GM18870 (cell line): Measurements from ENCODE around the gene ZNF500.

Experiments used
- ATAC-seq: cut with Tn5 transposase; IDR thresholded peaks from one replicate; pipeline ENCODE4 v1.9.1; 2021; ENCODE audit warnings: moderate library complexity; ENCODE audit not compliant: unreplicated experiment

The ZNF500 gene

DNA sequence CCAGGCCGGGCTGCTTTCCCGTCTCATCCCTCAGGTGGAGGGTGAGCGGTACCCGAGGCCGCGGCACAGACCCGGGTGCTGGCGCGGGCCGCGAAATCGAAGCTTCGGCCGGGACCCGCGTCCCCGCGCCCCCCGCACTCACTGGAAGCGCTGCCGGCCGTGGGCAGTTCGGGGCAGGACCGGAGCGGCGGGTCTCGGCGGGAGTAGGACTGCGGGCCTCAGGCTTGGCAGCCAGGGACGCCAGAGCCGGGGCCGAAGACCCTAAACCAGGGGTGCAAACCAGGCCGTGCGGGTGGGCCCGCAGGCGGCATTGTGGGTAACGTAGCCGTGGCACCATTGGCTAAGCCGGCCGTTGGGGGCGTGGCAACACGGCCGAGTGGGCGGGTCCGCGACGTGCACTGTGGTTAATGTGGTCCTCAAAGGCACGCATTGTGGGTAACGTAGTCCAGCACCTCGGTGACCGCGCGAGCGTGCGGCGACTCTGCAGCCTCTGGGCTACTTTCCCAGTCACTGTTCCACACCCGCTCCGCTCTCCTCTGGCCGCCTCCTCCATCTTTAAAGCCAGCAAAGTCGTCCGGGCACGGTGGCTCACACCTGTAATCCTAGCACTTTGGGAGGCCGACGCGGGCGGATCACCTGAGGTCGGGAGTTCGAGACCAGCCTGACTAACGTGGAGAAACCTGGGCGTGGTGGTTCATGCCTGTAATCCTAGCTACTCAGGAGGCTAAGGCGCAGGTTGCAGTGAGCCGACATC is at the start of gene ZNF500:
Gene ZNF500, minus strand, starts transcription at position 288 of the 754 bp plus-strand sequence. CDS start 1,184 bp downstream, outside the sequence.
- peak; percentile 77 for ATAC-seq

DNA sequence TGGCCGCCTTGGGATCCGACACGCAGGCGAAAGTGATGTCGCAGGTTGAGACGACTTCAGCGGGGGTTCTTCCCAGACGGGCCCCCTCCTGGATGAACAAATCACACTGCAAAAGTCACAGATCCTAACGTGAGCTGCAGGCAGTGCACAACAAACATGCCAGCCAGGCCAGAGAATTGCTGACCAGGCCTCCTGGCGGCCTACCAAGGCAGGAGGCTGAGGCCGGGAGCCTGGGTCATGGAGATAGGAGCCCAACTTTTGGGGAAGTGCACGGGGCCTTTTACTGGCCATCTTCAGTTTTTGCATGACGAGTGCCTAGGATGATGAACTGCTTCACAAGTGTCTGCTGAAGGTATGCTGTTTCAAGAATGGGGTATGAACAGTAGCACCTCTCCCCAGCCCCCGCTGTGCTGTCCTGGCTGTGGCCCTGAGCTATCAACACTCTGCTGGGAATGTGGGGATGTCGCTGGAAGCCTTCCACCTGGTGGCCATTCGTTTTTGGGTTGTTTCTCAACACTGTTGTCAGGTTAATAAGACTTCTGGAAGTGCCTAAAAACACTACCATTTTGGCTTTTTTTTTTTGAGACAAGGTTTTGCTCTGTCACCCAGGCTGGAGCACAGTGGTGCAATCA is 47.7 kb upstream of the ZNF500 start:
- ATAC-seq, result no peak

DNA sequence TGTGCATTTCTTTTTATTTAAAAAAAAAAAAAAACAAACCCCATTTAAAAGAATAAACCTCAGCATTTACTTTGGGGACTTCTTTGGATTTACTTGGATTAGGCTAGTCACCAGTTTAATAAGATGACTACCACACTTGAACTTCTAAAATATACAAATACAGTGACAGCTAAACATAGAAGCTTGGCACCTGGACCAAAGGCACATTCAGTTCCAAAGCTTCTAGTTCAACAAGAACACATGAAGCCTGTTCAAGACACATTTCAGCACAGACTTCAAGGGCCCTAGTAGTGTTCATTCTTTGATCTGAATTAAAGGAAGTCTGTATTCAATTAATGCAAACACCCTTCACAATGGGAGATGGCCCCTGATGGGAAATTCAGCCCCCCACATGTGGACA is 47.1 kb upstream of the ZNF500 start:
- ATAC-seq, result no peak

DNA sequence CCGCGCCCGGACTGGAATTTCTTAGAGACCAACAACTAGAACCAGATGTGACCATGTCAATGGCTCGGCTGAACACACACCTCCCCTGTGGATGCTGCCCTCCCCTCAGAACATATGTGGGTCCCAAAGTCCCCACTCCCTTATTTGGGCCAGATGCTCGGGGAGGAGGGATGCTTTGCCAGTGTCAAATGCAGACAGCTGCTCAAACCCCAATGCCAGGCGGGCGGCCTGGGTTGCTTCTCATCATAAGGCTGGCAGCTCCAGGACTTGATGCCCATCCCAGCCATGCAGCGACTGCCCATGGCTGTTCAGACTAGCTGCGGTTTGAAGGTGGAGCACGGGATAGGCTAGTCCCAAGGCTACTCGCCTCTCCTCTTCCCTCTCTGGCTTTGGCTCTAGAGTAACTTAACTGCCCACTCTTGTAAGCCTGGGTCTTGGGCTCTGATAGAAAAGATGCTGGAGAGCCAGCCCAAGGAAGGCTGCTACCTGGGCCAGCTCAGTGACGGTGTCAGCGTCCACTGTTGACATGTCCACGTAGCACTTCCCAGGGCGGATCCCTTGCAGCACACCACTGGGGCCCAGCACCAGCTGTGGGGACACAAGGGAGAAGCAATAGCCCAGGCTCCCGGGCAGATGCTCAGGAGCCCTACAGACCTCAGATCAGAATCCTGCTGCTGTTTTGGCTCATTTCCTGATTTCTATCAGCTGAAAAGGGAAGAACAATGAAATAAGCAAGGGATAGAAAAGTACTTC is 46.5 kb upstream of the ZNF500 start:
- no peak for ATAC-seq

DNA sequence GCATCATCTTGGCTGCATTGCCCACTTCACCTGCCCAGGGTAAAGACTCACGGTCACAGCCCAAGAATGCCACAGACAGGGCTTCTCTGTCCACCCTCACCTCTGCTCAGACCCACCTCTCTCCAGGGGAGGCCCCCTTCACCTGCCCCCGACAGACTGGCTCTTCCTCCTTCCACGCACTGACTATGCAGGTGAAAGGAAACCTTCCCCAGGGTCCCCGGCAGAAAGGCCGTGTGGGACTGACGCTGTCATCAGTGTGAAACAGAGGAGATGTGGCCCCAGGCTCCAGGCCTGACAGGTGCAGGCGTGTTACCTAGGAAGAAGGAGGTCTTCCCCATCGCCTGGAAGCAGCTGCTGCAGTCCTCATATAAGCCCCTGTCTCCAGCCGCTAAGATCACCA is 44.8 kb upstream of the ZNF500 start:
- no peak for ATAC-seq

DNA sequence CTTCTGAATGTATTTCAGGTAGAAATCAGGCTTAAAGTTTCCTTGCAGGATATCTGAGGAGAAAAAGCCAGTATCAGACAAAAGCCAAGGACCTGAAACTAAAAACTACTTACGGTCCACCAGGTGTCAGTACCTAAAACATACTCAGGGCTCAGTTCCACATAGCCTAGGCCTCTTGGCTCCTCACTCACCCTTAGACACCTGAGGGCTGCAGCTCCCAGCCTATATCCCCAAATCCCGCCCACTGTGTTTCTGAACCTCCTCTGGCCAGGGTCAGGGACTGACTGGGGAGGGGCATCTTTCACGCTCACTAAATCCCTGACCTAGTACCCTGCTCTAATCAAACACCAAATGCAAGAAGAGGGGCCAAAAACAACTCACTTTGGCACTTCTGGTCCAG is 44.3 kb upstream of the ZNF500 start:
- no peak for ATAC-seq

DNA sequence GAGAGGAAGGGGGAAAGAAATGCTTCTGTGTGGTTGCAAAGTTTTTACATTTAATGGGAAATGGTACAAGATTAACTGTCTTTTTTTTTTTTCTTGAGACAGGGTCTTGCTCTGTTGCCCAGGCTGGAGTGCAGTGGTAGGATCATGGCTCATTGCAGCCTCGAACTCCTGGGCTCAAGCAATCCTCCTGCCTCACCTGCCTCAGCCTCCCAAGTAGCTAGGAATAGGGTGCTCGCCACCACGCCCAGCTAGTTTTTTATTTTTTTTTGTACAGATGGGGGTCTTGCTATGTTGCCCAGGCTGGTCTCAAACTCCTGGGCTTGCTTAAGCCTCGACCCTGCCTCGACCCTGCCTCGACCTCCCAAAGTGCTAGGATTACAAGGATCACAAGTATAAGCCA is 39.3 kb upstream of the ZNF500 start:
- no peak for ATAC-seq

DNA sequence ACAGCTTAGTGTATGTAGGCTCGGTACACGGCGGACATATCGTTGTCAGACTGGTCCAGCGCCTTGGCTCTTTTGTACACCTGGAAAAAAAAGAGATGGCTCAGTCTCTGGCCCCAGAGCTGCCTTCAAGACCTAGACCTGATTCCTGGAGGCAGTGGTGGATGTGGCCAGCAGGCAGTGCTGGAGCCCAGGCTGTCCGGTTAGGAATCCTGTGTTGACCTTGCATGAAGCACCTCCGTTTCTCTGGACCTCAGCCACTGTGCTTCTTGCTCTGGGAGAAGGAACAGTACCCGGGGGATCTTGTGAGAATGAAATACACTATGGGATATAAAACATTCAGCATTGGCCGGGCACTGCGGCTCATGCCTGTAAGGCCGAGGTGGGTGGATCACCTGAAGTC is 38.3 kb upstream of the ZNF500 start:
- ATAC-seq, result no peak

DNA sequence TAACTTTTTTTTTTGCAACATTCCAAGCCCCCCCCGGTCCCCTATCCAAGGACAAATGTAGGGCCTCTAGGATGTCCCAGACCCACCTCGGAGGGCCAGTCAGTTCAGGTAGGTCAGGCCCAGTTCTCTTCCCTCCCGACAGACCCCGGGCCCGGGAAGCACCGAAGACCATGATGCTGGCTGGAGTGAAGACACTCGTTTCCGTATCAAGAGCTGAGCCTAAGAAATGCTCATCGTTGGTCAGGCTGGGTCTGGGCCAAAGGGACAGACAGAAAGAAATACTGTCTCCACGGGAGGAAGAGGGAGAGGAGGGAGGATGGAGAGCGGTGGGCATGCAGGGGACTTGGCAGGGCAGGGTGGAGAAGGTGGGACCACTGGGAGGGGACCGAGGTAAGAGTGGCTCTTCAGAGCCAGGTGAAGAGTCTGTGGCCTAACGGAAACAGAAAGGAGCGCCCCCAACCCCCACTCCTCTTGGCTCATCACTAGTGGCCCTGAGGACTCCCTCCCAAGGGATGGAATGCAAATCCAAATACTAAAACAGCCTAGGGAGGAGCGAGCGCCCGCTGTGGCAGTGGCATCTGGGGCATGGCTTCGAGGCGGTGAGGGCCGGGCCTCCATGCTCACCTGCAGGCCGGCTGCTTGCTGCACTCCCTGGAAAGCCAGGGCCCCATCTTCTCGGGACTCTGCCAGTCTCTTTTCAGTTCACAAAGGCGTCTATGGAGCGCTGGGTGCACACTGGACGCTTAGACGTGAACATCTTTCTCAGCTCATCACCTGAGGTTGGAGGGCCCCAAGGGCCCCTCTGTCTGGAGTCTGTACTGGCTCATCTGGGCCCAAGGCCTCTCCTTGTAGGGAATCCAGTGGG is 37.2 kb upstream of the ZNF500 start:
- ATAC-seq, result no peak

DNA sequence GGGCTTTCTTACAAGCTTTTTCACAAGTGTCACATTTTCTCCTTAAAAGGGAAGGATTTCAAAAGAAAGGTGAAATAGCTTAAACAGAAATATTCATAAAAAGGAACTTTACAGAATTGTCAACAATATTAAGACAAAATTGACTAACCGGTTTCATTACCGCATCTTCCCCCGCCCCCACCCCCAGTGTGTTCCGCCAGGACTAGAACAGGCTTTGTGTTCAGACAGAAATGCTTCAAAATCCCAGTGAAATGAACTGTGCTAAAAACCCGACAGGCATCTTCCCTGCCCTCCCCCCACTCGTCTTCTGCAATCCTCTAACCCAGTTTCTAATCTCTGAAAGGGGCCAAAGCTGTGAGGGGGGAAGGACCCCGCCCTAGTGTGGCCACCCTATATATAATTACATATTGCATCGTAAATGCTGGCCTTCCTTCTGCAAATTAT is 36.5 kb upstream of the ZNF500 start:
- no peak for ATAC-seq

DNA sequence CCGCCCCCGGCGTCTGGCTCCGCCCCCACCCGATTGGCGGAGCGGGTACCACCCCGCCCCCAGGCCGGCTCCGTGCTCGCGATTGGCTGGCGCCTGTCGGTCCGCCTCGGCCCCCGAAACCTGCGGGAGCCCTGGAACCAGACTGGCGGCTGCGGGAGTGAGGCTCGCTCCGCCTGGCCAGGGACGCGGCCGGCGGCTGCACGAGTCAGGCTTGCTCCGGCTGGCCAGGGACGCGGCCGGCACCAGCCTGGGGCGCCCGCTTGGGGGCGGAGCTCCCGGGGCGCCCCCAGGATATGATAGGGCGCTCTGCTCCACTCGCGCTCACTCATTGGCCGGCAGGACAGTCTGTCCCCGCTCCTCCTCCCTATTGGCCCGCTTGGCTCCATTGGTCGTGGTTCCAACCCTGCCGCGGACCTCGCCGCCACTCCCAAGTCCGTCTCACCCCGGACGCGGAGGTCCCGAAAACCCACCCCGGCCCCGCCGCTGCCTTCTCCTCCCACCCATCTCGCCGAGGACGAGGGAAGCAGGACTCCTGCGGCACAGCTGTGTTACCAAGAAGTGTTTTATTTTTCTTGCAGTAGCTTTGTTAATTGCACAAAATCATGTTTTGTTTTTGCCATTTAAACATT is 35.8 kb upstream of the ZNF500 start:
- ATAC-seq, result peak; percentile 90

DNA sequence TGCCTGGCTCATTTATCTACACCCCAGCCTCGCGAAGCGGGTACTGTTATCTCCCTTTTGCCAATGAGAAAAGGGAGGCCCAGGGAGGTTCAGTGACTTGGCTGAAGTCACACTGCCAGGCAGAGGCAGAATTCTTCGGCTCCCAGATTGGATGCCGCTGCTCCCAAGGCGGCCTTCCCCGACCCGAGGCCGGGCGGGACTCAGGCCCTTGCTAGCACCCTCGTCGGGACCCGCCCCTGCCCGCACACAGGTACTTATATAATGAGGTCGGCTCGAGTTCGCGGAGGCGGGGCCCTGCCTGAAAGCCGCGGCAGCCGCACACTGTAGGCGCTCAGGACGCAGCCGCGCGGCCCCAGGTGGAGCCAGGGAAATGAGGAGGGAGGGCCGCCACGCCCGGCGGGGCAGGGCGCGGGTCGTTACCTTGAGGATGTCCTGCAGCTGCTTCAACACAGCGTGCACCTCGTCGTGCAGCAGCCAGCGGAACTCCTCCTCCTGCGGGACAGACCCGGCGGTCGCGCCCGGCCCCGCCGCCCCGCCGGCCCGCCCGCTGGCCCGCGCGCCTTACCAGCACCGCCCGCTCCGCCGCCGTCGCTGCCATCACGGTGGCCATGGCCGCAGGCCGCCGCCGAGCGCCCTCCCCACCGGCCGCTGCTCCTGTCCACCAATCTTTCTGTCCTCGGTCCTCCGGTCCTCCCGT is 35.1 kb upstream of the ZNF500 start, which contains the start of gene ROGDI:
Gene ROGDI, minus strand, starts transcription at position 672 of the 697 bp plus-strand sequence. Its CDS starts 62 bp downstream, at position 610.
- ATAC-seq, result peak; percentile 32

DNA sequence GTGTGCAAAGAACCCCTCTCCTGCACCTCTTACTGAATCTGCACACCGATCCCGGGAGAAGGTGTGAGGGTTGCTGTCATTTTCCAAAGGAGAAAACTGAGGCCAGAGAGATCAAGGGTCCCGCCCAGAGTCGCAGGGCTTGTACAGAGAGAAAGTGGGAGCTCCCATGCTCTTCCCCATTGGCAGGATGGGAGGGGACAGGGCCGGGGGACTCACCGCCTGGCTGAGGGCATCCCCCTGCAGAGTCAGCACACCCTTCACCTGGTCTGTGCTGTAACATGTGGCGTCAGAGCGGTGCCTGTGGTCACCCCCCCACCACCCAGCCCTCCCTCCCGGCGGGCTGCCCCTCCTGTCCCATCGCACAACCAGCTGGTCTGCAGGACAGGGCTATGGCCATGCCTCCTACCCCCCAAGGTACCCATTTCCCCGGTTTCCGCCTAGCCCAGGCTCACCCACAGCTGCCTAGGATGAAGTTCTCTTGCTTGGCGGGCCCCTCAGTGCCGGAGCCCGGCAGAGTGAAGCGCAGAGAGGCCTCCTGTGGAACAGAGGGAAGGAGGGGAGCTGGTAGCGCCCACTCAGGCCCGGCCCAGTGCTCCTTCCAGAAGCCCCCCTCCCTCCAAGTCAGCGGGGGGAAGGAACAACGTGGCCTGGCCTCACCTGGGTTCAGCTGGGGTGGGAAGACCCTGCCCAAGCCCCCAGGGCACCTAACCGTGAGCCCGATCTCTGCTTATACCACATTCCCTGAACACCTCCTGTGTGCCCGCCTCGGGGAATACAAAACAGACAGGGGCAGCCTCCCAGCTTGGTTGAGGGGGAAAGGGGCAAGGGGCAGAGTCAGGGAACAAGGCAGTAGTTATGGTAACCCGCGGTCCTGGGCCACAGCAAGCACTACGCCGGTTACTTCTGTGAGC is 34.3 kb upstream of the ZNF500 start:
- no peak for ATAC-seq

DNA sequence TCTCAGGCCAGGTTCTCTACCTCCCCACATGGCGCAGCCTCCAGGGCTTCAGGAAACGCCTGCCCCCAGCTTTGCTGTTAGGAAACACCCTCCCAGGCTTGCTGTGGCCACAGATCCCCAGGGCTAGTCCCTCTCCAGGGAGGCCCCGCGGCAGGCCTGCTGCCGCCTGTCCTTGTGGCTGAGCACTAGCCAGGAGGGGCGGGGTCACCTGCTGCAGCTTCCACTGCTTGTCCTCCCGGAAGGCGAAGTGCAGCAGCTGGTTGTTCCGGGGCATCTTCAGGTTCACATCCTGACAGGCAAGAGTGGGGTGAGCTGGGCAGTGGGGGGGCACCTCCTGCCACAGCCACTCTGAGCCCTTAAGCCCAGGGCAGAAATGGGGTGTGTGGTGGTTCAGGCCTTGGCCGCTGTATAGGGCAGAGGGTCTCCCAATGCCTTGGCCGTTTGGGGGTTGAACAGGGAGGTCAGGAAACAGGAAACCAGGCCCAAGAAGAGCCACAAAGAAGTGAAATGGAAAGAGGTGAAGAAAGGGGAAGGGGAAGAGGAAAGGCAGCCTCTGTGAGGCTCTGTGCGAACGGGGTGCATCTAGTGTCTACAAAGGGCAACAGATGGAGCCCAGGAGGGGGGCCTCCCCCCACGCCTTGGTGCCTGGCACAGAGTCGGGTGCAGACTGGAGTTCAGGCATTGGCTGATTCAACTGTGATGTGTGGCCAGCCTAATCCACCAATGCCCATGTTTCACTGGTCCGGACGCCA is 33.5 kb upstream of the ZNF500 start:
- ATAC-seq, result no peak

DNA sequence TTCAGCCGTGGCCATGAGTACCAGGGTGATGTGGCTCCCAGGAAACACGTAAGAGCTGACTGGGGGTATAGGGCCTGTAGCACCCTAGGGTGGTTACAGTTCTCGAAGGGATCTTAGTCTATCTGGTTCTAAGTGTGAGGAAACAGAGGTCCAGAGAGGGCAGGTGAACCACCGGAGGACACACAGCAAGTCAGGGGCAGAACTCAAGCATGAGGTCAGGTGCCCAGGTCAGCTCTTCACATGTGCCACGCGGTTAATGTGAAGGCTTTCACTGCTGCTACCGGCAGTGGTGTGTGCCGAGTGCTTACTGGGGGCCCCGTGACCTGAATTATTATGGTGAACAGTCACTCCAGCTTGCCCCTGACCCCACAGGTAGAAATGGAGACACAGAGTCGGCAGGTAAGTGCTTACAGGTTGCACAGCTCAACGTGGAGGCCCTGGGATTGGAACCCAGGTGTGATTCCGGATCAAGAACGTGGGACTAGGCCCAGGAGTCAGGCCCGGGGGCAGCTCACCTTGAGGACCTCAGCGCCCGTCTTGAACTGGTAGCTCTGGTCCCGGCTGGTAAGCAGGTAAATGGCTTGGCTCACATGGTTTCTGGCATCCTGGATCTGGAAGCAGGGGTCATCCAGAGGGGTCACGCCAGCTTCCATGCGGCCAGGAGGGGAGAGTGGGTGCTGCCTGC is 32.4 kb upstream of the ZNF500 start:
- ATAC-seq, result no peak

DNA sequence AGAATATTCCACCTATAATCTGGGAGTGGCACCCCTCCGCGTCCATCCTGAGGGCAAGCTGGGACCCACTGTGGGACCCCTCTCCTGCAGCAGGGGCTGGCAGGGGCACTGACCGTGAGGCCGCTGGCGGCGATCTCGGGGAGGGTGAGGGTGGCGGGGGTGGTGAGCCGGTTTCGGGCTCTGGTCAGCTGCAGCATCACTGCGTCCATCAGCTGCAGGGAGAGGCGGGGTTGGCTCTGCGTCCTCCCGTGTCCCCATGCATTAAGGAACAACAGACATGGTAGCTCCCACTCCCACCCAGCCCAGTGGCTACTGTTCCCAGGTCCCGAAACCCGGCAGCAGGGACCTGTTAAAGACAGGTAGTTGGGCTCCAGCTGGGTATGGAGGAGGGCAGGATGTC is 31.5 kb upstream of the ZNF500 start:
- no peak for ATAC-seq

DNA sequence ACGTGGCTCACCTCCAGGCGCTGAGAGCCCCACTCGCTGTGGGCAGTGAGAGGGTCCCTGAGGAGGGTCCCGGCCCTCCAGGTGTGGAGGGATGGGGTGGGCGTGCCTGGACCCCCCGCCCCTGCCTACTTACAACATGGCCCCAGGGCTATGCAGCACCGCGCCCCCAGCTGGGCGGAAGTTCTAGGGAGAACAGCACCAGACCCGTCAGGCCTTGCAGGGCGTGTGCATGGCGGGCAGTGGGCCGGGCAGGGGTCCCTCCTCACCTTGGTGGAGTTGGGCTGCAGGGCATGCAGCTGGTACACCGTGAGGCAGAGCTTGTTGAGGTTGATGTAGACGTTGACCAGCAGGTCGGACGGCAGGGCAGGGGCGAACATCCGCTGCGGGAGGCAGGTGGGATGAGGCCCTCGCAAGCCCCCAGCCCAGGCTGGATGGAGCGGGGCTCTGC is 30.9 kb upstream of the ZNF500 start:
- no peak for ATAC-seq
